HG03064 (cell line): ENCODE results near the gene NHERF1.

ENCODE experiments used
- ATAC-seq: cut with Tn5 transposase; IDR thresholded peaks from one replicate; pipeline ENCODE4 v1.9.1; 2021; ENCODE audit warnings: low read depth; ENCODE audit not compliant: unreplicated experiment

Gene NHERF1

GRCh38 chr17:74766413-74766812, 18.0 kb downstream of the NHERF1 start:
- no peak for ATAC-seq

GRCh38 chr17:74767111-74767516, 18.7 kb downstream of the NHERF1 start:
- ATAC-seq = no peak

GRCh38 chr17:74768069-74768762, 19.8 kb downstream of the NHERF1 start:
- ATAC-seq = no peak

GRCh38 chr17:74768763-74769114, 20.3 kb downstream of the NHERF1 start:
- no peak for ATAC-seq

GRCh38 chr17:74769266-74769855, 20.9 kb downstream of the NHERF1 start:
- ATAC-seq = no peak

GRCh38 chr17:74769856-74770497, 21.5 kb downstream of the NHERF1 start:
- no peak for ATAC-seq

- no peak for ATAC-seq
These were observed 22.3 kb downstream of the NHERF1 start for GRCh38 chr17:74770498-74771318.

- no peak for ATAC-seq
These were observed 23.0 kb downstream of the NHERF1 start for GRCh38 chr17:74771319-74771914.

- no peak for ATAC-seq
These were observed 23.6 kb downstream of the NHERF1 start for GRCh38 chr17:74772053-74772452.

- ATAC-seq = no peak
These were observed 25.0 kb downstream of the NHERF1 start for GRCh38 chr17:74773414-74773813.

GRCh38 chr17:74773871-74774286, 25.5 kb downstream of the NHERF1 start:
- ATAC-seq = no peak

GRCh38 chr17:74775409-74776043, 27.1 kb downstream of the NHERF1 start:
- no peak for ATAC-seq

GRCh38 chr17:74776044-74776962, 27.9 kb downstream of the NHERF1 start, which contains the start of gene NAT9:
NAT9 (minus strand) TSS chr17:74776345; CDS start chr17:74775698, 647 bp downstream.
- ATAC-seq = peak; percentile 51

- no peak for ATAC-seq
These were observed 28.6 kb downstream of the NHERF1 start for GRCh38 chr17:74776990-74777389.

GRCh38 chr17:74777901-74778515, 29.6 kb downstream of the NHERF1 start:
- no peak for ATAC-seq

GRCh38 chr17:74778960-74779359, 30.5 kb downstream of the NHERF1 start:
- no peak for ATAC-seq

- ATAC-seq = no peak
These were observed 31.1 kb downstream of the NHERF1 start for GRCh38 chr17:74779501-74779900.

GRCh38 chr17:74779948-74780400, 31.5 kb downstream of the NHERF1 start:
- ATAC-seq = peak; percentile 57
